EL (cell line): ENCODE measurements around the gene NOTO.
A peak's percentile ranks its signal among the peaks of the same experiment; 100 is the strongest.
"Not testable (repeated sequence)": the region's sequence is repeated elsewhere in the genome, so short reads cannot be mapped to it uniquely, and the experiment has no call there.

ENCODE experiments used
- DNase-seq: peaks from one replicate; pipeline ENCODE4 v3.0.0-alpha.2; 2016

NOTO gene

GRCh38 chr2:73202156-73203054 lies at the start of gene NOTO:
NOTO (plus strand) TSS chr2:73202574; CDS start chr2:73202667, 93 bp downstream.
- peak; percentile 28 for DNase-seq

- peak; percentile 73 for DNase-seq
These were observed 45.7 kb upstream of the NOTO start for GRCh38 chr2:73156539-73157124.

GRCh38 chr2:73162856-73163391 lies 39.5 kb upstream of the NOTO start:
- DNase-seq = no peak

GRCh38 chr2:73163483-73164367 lies 38.6 kb upstream of the NOTO start:
- DNase-seq = peak; percentile 75

- not testable (repeated sequence) for DNase-seq
These were observed 36.4 kb upstream of the NOTO start for GRCh38 chr2:73165978-73166377.

- DNase-seq = not testable (repeated sequence)
These were observed 35.6 kb upstream of the NOTO start for GRCh38 chr2:73166813-73167212.

- not testable (repeated sequence) for DNase-seq
These were observed 34.0 kb upstream of the NOTO start for GRCh38 chr2:73168348-73168747.

GRCh38 chr2:73170341-73170740 lies 32.0 kb upstream of the NOTO start:
- not testable (repeated sequence) for DNase-seq

GRCh38 chr2:73172963-73173362 lies 29.4 kb upstream of the NOTO start:
- DNase-seq = no peak

GRCh38 chr2:73173781-73174180 lies 28.6 kb upstream of the NOTO start:
- no peak for DNase-seq

GRCh38 chr2:73174244-73174643 lies 28.1 kb upstream of the NOTO start:
- DNase-seq = no peak

GRCh38 chr2:73174941-73175662 lies 27.3 kb upstream of the NOTO start:
- no peak for DNase-seq

GRCh38 chr2:73175663-73176204 lies 26.6 kb upstream of the NOTO start:
- DNase-seq = peak; percentile 75

GRCh38 chr2:73176205-73176880 lies 26.0 kb upstream of the NOTO start:
- peak; percentile 36 for DNase-seq

- DNase-seq = peak; percentile 87
These were observed 25.3 kb upstream of the NOTO start for GRCh38 chr2:73176881-73177644.

GRCh38 chr2:73177645-73178255 lies 24.6 kb upstream of the NOTO start:
- DNase-seq = no peak

GRCh38 chr2:73185965-73186364 lies 16.4 kb upstream of the NOTO start:
- no peak for DNase-seq

- DNase-seq = no peak
These were observed 14.8 kb upstream of the NOTO start for GRCh38 chr2:73187549-73187948.

- no peak for DNase-seq
These were observed 4.8 kb upstream of the NOTO start for GRCh38 chr2:73197579-73197978.

- DNase-seq = not testable (repeated sequence)
These were observed 2.1 kb upstream of the NOTO start for GRCh38 chr2:73200281-73200680.
